GM03348 (cell line): ENCODE measurements around the gene DIP2B.
A peak's percentile ranks its signal among the peaks of the same experiment; 100 is the strongest.

Experiments used
- DNase-seq: peaks from one replicate; pipeline ENCODE4 v3.0.0; 2012; ENCODE audit warnings: low spot score

The DIP2B gene

DNA sequence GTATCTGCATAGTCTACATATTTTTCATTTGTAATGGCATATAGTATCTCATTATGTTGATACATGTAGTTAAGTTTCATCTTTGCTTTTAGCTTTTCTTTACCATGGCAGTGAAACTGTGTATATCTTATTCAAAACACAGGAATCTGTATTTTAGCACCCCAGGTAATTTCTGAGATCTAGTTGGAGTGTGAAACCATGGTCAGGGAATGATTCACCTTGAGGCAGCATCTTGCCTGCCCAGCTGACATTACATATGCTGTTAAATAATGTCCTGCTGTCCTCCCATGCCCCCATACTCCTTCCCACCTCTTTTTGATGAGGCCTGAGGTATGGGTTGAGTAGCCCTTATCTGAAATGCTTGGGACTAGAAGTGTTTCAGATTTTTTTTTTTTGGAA is 133.7 kb downstream of the DIP2B start:
- DNase-seq, result no peak

DNA sequence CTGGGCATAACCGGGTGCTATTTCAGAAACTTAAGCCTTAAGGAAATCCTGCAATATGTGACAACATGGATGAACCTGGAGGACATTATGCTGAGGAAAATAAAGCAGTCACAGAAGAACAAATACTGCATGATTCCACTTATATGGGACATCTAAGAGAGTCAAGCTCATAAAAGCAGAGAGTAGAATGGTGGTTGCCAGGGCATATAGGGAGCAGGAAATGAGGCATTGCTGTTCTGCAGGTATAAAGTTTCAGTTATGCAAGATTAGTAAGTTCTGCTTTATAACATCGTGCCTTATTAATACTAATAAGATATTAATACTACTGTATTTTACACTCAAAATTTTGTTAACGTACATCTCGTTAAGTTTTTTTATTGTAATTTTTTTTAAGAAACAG is 134.9 kb downstream of the DIP2B start:
- DNase-seq, result no peak

DNA sequence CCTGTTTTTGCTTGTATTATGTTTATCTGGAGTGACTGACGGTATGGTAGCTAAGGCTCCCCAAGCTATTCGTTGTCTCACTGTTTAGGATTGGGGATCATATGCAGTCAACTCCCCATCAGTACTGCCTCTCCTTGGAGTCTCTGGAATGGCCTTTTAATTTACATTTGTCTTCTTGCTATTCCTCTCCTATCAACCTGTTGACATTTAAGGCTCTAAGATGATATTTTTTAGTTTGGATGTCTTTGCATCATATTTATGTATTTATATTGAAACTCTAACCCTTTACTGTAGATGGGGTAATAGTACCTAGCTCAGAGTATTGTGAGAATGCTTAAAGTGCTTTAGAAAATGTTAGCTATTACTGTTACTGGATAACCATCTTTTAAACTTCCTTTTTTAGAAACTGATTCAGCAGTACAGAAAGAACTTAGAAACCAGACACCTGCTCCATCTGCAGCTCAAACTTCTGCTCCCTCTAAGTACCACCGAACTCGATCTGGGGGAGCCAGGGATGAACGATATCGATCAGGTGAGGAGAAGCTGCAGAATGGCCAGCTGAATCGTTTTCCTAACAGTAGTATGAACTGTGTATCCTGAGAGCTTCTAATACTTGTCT is 135.6 kb downstream of the DIP2B start:
- no peak for DNase-seq

DNA sequence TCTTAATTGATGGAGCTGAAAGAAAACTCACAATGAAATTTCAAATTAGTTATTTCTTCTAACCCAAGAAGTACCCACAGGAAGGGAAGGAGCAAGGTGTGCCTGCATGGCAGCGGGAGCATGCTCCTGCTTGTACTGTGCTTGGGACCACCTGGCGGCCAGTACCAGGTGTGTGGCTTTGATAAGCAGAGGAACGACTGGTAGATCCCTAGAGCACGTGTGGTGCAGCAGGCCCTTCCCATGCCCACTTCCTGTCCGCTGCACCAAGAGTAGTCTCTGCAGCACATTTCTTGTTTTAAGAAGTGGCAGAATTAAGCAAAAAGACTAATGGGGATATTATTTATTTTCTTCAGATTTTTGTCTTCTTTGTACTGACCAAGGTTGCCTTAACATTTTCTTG is 136.8 kb downstream of the DIP2B start:
- DNase-seq, result no peak

DNA sequence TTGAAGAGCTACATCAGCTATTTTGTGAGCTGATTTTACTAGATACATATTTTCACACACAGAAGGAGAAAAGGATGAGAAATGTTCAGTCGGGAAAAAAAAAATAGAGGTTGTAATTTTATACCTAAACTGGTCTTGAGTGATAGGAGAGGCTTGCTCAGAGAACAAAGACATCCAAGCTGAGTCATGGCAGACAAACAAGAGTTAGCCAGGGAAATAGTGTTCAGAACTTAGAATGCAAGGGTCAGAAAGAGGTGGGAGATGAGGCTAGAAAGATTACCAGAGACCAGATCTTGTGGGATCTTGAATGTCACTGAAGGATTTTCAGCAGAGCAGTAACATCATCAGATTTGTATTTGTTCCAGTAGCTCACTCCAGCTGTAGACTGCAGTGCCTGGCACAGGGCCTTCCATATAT is 137.3 kb downstream of the DIP2B start:
- peak; percentile 29 for DNase-seq

DNA sequence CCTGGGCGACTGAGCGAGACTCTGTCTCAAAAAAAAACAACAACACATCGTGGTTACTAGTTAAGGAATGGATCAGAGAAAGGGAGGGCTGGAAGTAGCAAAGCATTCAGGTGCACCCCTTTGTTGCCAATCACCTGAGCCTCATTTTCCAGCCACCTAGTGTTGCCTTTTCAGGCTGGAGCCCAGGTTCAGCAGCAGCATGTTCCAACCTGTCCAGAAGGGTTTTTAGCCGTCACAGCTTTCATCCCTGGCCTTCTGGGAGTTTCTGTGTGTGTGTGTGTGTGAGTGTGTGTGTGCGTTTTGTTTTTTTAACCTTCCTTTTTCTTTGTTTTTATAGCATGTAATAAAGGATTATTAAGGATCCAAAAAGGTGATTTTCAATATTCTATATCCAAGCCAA is 138.0 kb downstream of the DIP2B start:
- DNase-seq, result no peak

DNA sequence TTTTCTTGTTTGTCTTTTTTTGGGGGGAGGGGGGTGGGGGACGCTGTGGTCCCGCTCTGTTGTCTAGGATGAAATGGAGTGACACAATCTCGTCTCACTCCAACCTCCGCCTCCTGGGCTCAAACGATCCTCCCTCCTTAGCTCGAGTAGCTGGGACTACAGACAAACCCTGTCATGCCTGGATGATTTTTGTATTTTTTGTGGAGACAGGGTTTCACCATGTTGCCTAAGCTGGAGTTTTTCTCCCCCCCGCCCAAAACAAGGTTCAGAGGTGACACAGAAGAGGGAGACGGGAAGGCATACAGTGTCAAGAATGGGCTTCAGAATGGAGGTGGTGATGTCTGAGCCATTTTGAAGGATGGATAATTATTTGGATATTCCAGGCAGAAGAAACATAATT is 142.2 kb downstream of the DIP2B start:
- no peak for DNase-seq

DNA sequence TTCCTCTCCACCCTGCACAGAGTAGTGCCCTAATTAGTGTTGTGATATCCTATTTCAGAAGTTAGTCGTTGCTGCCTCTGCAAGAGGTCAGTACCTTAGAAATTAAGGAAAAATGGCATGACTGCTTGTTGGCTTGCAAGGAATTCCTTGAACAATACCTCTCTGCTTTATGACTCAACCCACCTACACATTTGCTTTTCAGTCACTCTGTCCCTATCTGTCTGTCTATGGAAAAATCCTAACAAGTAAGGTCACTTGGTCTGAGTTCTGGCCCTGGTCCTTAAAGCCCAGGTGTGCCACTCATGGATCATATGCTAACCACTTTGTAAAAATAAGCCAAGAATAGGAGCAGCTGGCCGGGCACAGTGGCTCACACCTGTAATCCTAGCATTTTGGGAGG is 142.7 kb downstream of the DIP2B start:
- DNase-seq, result peak; percentile 12

DNA sequence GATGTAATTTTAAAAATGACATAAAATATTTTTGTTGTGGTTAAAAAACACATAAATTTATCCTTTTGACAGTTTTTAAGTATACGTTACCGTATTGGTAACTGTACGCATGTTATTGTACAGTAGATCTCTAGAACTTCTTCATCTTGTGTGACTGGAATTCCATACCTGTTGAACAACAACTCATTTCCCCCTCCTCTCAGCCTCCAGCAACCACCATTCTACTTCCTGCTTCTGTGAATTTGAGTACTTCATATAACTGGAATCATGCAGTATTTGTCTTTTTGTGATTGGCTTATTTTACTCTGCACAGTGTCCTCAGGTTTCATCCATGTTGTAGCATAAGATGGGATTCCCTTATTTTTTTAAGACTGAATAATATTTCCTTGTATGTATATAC is 145.5 kb downstream of the DIP2B start:
- no peak for DNase-seq

DNA sequence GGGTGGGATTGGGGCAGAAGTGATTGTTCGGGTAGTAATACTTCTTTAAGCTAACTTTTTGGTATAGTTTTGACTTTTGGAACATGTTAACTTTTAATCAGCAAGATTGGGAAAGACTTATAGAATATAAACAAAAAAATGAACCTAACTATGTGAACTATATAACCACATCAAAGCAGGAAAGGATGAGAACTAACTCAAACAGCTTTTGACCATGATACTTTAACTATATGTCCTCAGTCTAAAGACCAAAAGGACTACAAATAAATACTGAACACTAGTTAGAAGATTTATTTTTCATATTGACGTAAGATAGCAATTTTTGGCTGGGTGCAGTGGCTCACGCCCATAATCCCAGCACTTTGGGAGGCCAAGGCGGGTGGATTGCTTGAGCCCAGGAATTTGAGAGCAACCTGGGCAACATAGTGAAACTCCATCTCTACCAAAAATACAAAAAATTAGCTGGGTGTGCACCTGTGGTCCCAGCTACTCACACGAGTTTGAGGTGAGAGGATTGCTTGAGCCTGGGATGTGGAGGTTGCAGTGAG is 150.7 kb downstream of the DIP2B start:
- DNase-seq, result no peak

DNA sequence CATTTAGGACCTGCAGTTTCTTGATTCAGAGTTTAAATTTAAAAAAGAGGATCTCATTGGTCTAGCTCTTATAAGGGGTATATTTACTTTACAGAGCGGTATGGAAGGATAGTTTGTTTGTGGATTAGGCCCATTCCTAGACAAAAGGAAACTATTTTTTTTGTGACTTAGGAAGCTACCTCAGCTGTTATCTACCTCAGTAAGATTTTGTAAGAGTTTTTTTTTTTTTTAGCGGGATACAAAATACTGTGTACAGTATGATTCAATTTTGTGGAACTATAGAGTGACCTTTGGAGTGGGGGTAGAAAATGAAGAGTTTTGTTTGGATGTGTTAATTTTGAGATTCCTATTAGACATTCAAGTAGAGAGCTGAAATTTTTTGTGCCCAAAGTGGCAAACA is 154.5 kb downstream of the DIP2B start:
- DNase-seq, result no peak

DNA sequence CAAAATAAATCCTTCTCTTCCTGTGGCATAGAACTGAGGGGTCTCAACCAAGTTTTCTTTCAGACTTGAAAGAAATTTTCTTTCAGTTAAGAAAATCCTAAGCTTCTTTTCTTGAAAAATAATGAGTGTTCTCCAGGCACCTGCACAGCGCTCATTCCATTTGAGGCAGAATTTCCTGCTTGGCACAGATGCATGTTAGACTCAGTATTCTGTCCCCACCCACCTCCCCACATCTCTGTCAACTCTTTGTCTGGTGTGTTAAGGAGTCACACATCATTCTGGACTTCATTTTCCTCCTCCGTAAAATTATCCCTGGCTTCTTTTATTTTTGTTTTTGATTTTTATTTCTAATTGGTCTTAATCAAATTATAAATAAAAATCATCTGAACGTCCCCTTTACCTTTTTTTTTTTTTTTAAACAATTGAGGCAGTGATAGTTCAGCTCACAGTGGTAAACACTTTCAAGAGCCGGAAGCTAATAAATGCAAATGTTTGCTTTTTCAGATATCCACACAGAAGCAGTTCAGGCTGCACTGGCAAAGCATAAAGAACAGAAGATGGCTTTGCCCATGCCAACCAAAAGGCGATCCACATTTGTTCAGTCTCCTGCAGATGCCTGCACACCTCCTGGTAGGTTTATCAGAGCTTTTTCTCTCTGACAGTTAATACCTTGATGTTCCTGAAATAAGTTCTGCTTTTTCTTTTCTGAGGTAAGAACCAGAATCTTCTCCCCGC is 155.1 kb downstream of the DIP2B start:
- DNase-seq, result no peak

DNA sequence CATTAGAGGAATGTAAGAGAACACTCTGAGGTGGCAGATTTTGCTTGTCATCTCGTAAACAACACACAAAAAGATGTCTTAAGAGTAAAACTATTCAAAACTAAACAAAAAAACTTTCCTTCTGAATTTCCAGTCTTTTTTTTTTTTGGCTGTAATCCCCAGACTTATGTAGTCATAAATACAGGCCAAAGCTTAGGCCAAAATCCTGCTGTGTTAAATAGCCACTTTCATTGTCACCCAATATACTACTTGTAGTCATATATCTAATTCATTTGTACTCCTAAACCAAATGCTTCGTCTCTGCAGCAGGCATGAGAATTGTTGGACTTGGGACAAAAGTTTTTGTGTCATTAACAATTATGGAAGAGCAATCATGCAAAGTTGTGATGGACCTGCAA is 155.6 kb downstream of the DIP2B start:
- DNase-seq, result no peak

DNA sequence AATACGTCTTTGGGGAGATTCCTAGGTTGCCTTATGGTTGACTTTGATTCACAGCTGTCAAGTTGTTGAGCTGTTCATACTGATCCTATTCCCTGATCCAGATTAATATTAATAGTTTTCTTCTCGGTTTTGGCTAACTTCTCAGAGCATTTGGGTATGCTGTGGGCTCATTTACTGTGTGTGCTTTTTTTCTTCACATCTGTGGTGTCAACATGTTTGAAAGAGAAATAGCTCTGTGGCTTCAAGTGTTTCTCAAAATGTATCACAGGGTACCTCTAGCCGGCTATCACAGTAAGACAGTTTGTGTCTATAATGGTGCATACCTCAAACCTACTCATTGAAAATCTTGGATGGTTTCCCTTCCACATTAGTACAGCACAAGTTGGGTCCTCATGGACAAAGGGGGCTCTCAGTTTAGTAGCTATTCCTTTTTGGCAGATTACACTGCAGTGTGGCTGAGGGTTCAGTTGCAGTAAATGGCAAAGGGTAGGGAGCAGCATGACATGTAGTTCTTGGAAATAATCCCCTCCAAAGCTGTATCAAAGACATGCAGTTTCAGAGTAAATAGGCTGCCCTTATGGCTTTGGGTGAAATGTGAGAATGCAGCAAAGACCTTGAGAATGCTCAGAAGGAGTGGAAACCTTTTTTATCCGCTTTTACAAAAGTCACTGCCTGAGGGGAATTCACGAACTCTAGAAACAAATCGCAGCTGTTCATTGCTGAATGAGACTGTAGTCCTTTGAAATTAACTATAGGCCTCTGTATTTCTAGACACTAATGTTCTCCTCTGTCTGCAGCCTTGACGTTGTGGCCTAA is 156.7 kb downstream of the DIP2B start:
- no peak for DNase-seq

DNA sequence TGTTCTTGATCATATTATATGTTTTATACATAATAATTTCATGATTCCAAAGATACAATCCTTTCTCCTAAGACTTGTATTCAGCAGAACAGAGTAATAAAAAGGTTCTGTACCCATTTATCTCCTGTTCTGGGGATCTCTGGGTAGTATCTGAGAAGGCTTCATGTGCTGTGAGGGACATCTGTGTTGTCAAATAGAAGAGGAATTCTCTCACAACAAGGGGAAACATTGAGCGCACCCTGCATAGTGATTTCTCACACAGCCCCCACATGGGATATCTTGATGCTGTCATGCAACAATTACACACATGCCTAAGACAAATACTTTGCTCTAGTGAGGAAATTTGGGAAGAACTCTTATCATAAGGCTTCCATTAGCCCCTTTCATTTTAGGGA is 157.3 kb downstream of the DIP2B start:
- no peak for DNase-seq

DNA sequence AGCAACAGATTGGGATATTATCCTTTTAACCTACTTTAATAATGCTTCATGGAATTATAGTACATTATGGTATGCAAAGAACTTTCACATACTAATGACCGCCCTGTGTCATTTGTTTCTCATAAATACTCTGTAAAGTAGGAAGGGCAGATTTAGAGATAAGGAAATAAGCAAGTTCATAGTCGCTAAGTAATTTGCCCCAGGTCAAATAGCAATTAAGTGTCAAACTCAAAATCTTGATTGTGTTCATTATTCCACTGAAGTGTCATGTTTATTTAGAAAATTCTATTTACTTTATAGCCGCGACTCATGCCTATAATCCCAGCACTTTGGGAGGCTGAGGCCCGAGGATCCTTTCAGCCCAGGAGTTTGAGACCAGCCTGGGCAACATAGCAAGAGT is 160.4 kb downstream of the DIP2B start:
- DNase-seq, result no peak

DNA sequence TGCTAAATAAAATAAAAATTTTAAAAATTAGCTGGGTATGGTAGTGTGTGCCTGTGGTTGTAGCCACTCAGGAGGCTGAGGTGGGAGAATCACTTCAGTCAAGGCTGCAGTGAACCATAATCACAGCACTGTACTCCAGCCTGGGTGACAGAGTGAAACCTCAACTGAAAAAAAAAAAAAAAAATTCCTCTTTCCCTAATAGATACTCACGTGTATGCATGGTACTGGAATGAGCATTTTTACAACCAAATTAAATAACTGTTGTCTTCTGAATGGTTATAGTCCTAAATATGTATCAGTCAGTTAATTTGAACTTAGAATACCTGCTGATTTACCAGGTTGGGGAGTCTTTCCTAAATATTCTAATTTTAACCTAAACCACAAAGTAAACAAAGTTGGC is 160.8 kb downstream of the DIP2B start:
- no peak for DNase-seq

DNA sequence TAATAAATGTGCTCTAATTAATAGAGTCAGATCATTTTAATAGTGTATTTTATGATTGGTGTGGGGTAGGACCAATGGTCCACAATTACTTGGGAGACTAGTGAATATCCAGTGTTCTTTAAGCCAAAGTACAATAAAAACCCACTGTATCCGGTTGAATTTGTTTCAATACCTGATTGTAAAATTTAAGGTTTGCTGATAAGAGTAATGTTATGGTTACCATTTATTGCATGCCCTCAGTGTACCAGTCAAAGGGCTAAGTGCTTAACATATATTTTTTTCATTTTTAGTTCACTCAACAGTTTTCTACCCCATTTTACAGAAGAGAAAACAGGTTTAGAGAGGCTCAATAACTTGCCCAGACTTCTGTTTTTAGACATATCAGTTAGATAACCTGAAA is 161.2 kb downstream of the DIP2B start:
- DNase-seq, result no peak

DNA sequence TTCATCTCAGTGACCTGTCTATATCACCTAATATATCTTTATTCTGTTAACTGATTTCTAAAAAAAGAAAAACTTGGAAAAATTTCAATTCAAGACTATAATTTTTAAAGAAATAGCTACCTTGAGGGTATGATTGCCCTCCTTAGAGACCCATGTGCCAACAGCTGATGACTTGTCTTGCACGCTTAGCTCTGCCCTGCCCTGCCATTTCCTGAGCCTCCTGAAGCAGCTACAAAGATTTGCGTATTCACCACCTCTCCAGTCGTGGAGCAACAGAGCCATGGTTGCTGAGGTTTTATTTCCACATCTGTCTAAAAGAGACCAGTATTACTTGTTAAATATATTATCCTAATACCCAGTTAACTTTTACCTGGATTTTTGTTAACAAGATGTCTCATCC is 167.4 kb downstream of the DIP2B start:
- no peak for DNase-seq

DNA sequence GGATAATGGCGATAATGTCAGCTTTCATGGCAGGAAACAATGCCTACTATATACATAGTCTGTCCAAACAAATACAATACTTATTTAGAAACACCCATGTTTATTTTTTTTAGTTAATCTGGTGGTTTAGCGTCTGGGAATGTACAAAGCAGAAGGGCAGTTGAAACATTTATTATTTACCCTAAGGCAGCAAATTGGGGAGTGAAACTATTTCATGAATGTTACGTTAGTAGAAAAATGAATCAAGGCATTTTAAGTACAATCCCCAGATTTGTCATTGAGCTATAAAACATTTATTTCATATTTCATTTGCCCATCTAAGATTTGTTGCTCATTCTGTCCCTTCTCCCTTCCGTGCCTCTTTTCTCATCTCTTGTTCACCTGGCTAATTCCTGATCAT is 172.0 kb downstream of the DIP2B start:
- DNase-seq, result no peak

DNA sequence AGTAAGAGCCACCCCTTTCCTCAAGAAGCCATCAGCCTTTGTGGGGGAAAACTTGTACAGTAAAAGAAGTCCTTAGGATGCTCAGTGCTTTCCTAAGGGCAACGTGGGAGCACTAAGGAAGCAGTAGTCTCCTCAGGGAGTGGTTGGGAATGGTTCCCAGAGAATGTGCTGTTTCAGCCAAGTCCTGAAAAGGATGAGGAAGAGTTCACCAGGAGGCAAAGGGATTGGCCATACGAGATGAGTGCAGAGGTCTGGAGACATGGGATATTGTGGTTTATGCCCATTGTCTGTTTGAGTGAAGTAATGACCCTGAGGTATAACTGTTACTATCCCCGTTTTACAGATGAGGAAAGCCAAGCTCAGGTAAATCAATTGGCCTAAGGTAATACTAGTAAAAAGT is 173.1 kb downstream of the DIP2B start:
- peak; percentile 52 for DNase-seq

DNA sequence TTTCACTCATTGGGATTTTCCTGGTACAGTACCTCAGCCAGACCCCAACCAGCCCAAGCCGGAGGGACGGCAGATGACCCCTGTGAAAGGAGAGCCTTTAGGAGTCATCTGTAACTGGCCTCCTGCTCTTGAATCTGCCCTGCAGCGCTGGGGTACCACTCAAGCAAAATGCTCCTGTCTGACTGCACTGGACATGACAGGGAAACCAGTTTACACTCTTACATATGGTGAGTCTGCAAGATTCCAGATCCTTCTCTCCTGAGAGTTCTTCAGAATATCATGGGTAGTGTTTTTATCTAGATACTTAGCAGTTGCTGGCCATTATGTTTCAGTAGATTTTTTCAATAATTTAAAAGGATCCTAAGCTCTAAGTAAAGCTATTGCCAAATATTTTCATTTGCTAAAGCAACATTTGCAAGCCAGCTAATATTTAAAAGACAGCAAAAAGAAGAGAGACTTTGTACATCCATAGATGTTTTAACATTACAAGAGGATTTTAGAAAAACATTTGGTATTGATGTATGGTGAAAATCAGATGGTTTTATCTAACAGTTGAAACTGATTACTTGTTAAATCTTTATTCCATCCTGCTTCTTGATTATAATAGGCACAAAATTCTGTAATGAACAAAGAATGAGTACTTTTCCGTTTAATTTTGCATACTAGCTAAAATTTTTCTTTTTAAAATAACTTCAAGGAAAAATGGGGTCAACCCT is 174.0 kb downstream of the DIP2B start:
- DNase-seq, result no peak
